ENCODE data around the gene SUPV3L1.
"Not testable (repeated sequence)": the region's sequence is repeated elsewhere in the genome, so short reads cannot be mapped to it uniquely, and the experiment has no call there.

SUPV3L1 gene

DNA sequence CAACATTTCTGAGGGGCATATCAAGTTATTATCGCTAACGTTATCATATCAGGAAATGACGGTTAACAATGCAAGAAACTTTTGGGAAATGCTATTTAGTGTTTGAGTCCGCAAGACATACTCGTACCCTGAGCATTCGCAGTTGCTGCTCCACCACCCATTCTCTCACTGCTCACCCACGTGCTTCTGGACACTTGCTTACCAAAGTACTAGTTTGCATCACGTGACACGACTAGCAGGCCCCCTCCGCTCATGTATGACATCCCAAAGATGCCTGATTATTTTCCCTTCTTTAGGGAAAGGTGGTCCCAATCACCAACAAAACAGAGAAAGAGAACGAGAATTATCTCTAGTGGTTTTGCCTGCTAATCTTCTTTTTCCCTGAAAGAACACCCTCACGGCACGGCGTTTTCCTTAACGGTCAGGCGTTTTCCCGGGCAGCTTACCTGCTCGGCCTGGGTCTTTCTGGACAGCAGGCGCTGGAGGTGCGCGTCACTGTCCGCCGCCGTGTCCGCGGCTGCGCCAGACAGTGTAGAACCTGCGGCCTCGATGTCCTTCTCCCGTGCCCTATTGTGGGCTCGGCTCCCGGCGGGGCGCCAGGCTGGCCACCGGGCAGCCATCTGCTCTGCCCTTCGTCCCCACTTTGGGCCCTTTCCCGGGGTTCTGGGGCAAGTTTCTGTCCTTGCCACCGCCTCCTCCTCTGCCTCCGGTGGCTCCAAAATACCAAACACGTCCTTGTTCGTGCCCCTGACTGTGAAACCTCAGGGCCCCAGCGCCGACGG, at the start of gene SUPV3L1:
TSS of gene SUPV3L1 (plus strand) at position 492 of the 782 bp plus-strand sequence. CDS start at position 550, 58 bp downstream.
- DNase-seq (ENCODE audit: low read depth): peak; percentile 97
- H3K4me3 ChIP-seq (ENCODE audit: control insufficient read depth, low read depth, low read length): peak within 1 kb of the TSS; percentile 99
- TF ChIP-seq, protein P1, sequence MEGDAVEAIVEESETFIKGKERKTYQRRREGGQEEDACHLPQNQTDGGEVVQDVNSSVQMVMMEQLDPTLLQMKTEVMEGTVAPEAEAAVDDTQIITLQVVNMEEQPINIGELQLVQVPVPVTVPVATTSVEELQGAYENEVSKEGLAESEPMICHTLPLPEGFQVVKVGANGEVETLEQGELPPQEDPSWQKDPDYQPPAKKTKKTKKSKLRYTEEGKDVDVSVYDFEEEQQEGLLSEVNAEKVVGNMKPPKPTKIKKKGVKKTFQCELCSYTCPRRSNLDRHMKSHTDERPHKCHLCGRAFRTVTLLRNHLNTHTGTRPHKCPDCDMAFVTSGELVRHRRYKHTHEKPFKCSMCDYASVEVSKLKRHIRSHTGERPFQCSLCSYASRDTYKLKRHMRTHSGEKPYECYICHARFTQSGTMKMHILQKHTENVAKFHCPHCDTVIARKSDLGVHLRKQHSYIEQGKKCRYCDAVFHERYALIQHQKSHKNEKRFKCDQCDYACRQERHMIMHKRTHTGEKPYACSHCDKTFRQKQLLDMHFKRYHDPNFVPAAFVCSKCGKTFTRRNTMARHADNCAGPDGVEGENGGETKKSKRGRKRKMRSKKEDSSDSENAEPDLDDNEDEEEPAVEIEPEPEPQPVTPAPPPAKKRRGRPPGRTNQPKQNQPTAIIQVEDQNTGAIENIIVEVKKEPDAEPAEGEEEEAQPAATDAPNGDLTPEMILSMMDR (conservative IDR thresholded peaks at IDR 0.05; ENCODE audit: control insufficient read depth, insufficient read depth, low read depth, low read length): no peak

DNA sequence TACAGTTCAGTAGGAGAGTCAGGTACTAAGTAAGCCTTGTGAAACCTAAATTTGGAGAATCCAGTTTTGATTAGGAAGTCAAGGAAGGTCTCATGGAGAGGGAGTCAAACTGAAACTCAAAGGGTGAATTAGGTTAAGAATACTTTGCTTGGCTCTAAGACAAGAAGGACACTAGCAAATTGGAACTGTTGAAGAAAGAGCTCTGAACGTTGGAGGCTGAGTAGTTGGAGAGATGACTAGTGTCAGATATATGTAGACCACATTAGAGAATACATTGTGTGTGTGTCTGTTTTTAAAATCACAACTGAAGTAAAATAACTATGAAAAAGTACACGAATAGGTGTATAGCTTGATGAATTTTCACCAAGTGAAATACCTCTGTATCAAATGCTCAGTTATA, 49.8 kb upstream of the SUPV3L1 start:
- TF ChIP-seq, protein P1 (conservative IDR thresholded peaks at IDR 0.05; ENCODE audit: control insufficient read depth, insufficient read depth, low read depth, low read length): no peak
- no peak overlapping the region for H3K4me3 ChIP-seq (ENCODE audit: control insufficient read depth, low read depth, low read length)
- peak; percentile 28 for DNase-seq (ENCODE audit: low read depth)

DNA sequence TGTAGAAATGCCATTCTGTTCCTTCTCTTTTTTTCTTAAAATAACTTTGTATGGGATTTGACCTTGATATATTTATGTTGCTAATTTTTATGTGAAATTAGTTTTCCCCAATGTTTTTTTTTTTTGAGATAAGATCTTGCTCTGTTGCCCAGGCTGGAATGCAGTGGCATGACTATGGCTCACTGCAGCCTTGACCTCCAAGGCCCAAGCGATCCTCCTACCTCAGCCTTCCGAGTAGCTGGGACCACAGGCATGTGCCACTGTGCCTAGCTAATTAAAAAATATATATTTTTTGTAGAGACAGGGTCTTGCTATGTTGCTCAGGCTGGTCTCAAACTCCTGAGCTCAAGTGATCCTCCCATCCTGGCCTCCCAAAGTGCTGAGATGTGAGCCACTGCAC, 40.1 kb upstream of the SUPV3L1 start:
- no peak overlapping the region for H3K4me3 ChIP-seq (ENCODE audit: control insufficient read depth, low read depth, low read length)
- TF ChIP-seq, protein P1 (conservative IDR thresholded peaks at IDR 0.05; ENCODE audit: control insufficient read depth, insufficient read depth, low read depth, low read length): no peak
- DNase-seq (ENCODE audit: low read depth): no peak

DNA sequence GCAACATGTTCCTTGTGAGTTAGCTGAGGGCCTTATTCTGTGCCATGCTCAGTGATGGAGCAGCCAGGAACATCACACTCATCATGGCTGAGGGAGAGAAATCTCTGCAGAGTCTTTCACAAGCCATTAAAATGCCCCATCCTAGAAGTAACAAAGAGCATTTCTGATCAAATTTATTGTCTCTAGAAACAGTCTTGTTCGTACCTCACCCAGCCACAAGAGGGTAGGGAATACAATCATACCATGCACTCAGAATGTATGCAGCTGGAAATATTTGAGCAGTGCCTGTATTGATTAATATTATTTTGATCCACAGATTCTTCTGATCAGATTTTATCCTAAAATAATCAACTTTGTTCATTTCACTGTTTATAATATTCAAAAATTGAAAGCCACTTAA, 38.7 kb upstream of the SUPV3L1 start:
- H3K4me3 ChIP-seq (ENCODE audit: control insufficient read depth, low read depth, low read length): no peak overlapping the region
- TF ChIP-seq, protein P1 (conservative IDR thresholded peaks at IDR 0.05; ENCODE audit: control insufficient read depth, insufficient read depth, low read depth, low read length): no peak
- DNase-seq (ENCODE audit: low read depth): no peak

DNA sequence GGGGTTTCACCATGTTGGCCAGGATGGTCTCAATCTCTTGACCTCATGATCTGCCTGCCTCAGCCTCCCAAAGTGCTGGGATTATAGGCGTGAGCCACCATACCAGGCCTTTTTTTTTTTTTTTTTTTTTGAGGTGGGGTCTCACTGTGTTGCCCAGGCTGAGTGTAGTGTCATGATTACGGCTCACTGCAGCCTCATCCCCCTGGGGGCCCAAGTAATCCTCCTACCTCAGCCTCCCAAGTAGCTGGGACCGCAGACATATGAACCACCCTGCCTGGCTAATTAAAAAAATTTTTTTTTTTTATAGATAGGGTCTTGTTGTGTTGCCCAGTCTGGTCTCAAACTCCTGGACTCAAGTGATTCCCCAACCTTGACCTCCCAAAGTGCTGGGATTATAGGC, 38.0 kb upstream of the SUPV3L1 start:
- not testable (repeated sequence) for DNase-seq (ENCODE audit: low read depth); H3K4me3 ChIP-seq (ENCODE audit: control insufficient read depth, low read depth, low read length)

DNA sequence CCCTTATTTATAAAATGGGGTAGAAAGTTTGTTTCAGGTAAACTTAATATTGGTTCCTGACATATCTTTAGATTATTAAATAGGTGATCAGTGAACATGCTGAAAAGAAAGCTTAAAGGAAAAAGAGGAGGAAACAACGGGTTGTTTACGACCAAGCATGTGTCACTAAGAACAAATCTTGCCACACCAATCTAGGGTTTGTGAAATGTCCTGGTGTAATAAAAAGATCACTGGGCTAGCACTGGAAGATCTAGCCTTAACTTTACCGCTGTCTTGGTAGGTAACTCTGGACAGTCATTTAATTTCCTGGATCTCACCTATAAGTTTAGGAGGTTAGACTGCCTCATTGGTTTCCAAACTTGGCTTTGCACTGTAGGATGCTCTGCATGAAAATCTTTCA, 37.1 kb upstream of the SUPV3L1 start:
- TF ChIP-seq, protein P1 (conservative IDR thresholded peaks at IDR 0.05; ENCODE audit: control insufficient read depth, insufficient read depth, low read depth, low read length): no peak
- H3K4me3 ChIP-seq (ENCODE audit: control insufficient read depth, low read depth, low read length): no peak overlapping the region
- DNase-seq (ENCODE audit: low read depth): no peak

DNA sequence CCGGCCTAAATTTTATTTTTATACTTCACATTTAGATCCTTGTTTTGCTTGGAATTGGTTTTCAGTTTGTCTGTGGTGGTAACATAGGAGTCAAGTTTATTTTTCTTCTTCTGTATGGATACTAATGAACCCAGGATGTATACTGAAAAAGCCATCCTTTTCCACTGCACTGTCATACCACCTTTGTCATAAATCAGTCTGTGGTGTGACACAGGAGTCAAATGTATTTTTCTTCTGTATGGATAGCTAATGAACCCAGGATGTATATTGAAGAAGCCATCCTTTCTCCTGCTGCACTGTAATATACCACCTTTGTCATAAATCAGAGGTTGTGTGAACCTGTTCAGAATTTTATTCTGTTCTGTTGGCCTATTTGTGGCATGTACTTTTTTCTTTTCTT, 34.7 kb upstream of the SUPV3L1 start:
- TF ChIP-seq, protein P1 (conservative IDR thresholded peaks at IDR 0.05; ENCODE audit: control insufficient read depth, insufficient read depth, low read depth, low read length): no peak
- no peak overlapping the region for H3K4me3 ChIP-seq (ENCODE audit: control insufficient read depth, low read depth, low read length)
- DNase-seq (ENCODE audit: low read depth): no peak

Data from fibroblast of mammary gland (primary cell).